Activated CD4-positive, alpha-beta T cell treated with anti-CD3 and anti-CD28 coated beads, Interleukin-2, amount 10 ng/mL, durations not matched to agents 7 days and 5 days (primary cell): Measurements from ENCODE around the gene VCL. TPM values are rescaled to one million over a fixed set of nuclear protein-coding genes. Genes with fewer than 3 reads are reported as not detected.

Experiments
- CTCF ChIA-PET: fragments of 350-600 bp; sonication (Branson Sonifier 250); formaldehyde crosslinking; loops from one replicate; lab custom pipeline; 2021; ENCODE audit warnings: antibody characterized with exemption; lab: Charles Lee
- POLR2A ChIA-PET: fragments of 350-600 bp; sonication (Branson Sonifier 250); formaldehyde crosslinking; loops from one replicate; lab custom pipeline; 2021; ENCODE audit warnings: antibody characterized with exemption; lab: Charles Lee
- DNase-seq: peaks from one replicate; pipeline ENCODE4 v3.0.0-alpha.2; 2020
- H3K27ac Mint-ChIP-seq: one replicate; pipeline ENCODE4 v1.8.0; 2021; ENCODE audit warnings: mild to moderate bottlenecking, moderate library complexity, mixed read lengths
- H3K27me3 Mint-ChIP-seq: one replicate; pipeline ENCODE4 v1.8.0; 2021; ENCODE audit warnings: mixed read lengths
- H3K36me3 Mint-ChIP-seq: one replicate; pipeline ENCODE4 v1.8.0; 2021; ENCODE audit warnings: low read depth, mixed read lengths
- H3K4me1 Mint-ChIP-seq: one replicate; pipeline ENCODE4 v1.8.0; 2021; ENCODE audit warnings: mixed read lengths
- H3K4me3 Mint-ChIP-seq: one replicate; pipeline ENCODE4 v1.8.0; 2021; ENCODE audit warnings: mild to moderate bottlenecking, moderate library complexity, mixed read lengths
- H3K9me3 Mint-ChIP-seq: one replicate; pipeline ENCODE4 v1.8.0; 2021; ENCODE audit warnings: mixed read lengths
- total RNA-seq, 2 experiments: library from RNA; stranded (reverse); gene quantifications; one replicate each; pipeline ENCODE4 v1.2.3, GENCODE V29; 2021

The VCL gene
- total RNA-seq, 2 experiments from 2014 or later = 75.5 to 86.4 TPM

- peaks cover 50% of the 10 kb centered on the region for H3K4me1 Mint-ChIP-seq
- H3K36me3 Mint-ChIP-seq = peaks cover 35% of the 10 kb centered on the region
- POLR2A ChIA-PET = interaction anchor here (0.6 kb wide), 1 partner anchor 23 kb away, joined by 5 read pairs; no protein-coding TSS in a partner anchor
These were observed 37.4 kb downstream of the VCL start for GRCh38 chr10:74035303-74035702.

GRCh38 chr10:74036474-74036873 is 38.6 kb downstream of the VCL start:
- H3K4me1 Mint-ChIP-seq = peaks cover 41% of the 10 kb centered on the region
- H3K9me3 Mint-ChIP-seq = no peaks in the 10 kb centered on the region
- DNase-seq = no peak
- H3K27ac Mint-ChIP-seq = no peak overlapping the region
- peaks cover 26% of the 10 kb centered on the region for H3K36me3 Mint-ChIP-seq
- no peaks in the 10 kb centered on the region for H3K27me3 Mint-ChIP-seq
- POLR2A ChIA-PET = interaction anchor here (0.7 kb wide), 1 partner anchor 17 kb away, joined by 4 read pairs; no protein-coding TSS in a partner anchor
- H3K4me3 Mint-ChIP-seq = no peak overlapping the region
- CTCF ChIA-PET = no interaction called here

More at GRCh38 chr10:74035303-74035702, 37.4 kb downstream of the VCL start:
- Mint-ChIP-seq H3K27me3 (no peaks in the 10 kb centered on the region), H3K4me3 (no peak overlapping the region), H3K9me3 (no peaks in the 10 kb centered on the region), H3K27ac (peak overlapping the region; percentile 14)
- no peak for DNase-seq
- CTCF ChIA-PET = interaction anchor here (0.6 kb wide), 1 partner anchor 486 kb away, joined by 3 read pairs; no protein-coding TSS in a partner anchor

- ChIA-PET CTCF (interaction anchor here (0.6 to 1.9 kb wide), 6 partner anchors 11 to 88 kb away, joined by 3 to 6 read pairs (median 3); no protein-coding TSS in a partner anchor), POLR2A (no interaction called here)
- H3K27me3 Mint-ChIP-seq = no peaks in the 10 kb centered on the region
- DNase-seq = no peak
- no peak overlapping the region for H3K27ac Mint-ChIP-seq
- H3K9me3 Mint-ChIP-seq = no peaks in the 10 kb centered on the region
- H3K4me1 Mint-ChIP-seq = peaks cover 23% of the 10 kb centered on the region
- no peak overlapping the region for H3K4me3 Mint-ChIP-seq
- peaks cover 29% of the 10 kb centered on the region for H3K36me3 Mint-ChIP-seq
These were observed 41.7 kb downstream of the VCL start for GRCh38 chr10:74039561-74040145.

GRCh38 chr10:74040200-74041126 is 42.5 kb downstream of the VCL start:
- Mint-ChIP-seq H3K36me3 (peaks cover 28% of the 10 kb centered on the region), H3K27ac (no peak overlapping the region)
- CTCF ChIA-PET = interaction anchor here (0.6 to 1.9 kb wide), 6 partner anchors 10 to 87 kb away, joined by 3 to 6 read pairs (median 3); no protein-coding TSS in a partner anchor

GRCh38 chr10:74044419-74044818 is 46.5 kb downstream of the VCL start:
- ChIA-PET POLR2A (no interaction called here), CTCF (interaction anchor here (0.7 to 1.8 kb wide), 2 partner anchors 12 to 50 kb away, joined by 4 to 6 read pairs; no protein-coding TSS in a partner anchor)

More at GRCh38 chr10:74040200-74041126, 42.5 kb downstream of the VCL start:
- POLR2A ChIA-PET = interaction anchor here (0.6 kb wide), 1 partner anchor 324 kb away, joined by 6 read pairs; no protein-coding TSS in a partner anchor
- no peaks in the 10 kb centered on the region for H3K27me3 Mint-ChIP-seq
- no peak for DNase-seq
- H3K4me1 Mint-ChIP-seq = peaks cover 15% of the 10 kb centered on the region
- no peaks in the 10 kb centered on the region for H3K9me3 Mint-ChIP-seq
- no peak overlapping the region for H3K4me3 Mint-ChIP-seq

GRCh38 chr10:74047304-74047703 is 49.4 kb downstream of the VCL start:
- H3K4me3 Mint-ChIP-seq = no peak overlapping the region
- H3K27ac Mint-ChIP-seq = no peak overlapping the region
- no peaks in the 10 kb centered on the region for H3K9me3 Mint-ChIP-seq
- POLR2A ChIA-PET = no interaction called here
- DNase-seq = no peak
- peaks cover 4% of the 10 kb centered on the region for H3K4me1 Mint-ChIP-seq
- CTCF ChIA-PET = interaction anchor here (0.6 kb wide), 1 partner anchor 19 kb away, joined by 3 read pairs; no protein-coding TSS in a partner anchor
- no peaks in the 10 kb centered on the region for H3K27me3 Mint-ChIP-seq
- H3K36me3 Mint-ChIP-seq = peaks cover 20% of the 10 kb centered on the region

More at GRCh38 chr10:74044419-74044818, 46.5 kb downstream of the VCL start:
- Mint-ChIP-seq H3K27ac (no peak overlapping the region), H3K9me3 (no peaks in the 10 kb centered on the region), H3K27me3 (no peaks in the 10 kb centered on the region), H3K36me3 (peaks cover 24% of the 10 kb centered on the region), H3K4me1 (peaks cover 9% of the 10 kb centered on the region), H3K4me3 (no peak overlapping the region)
- no peak for DNase-seq

GRCh38 chr10:74047871-74048270 is 50.0 kb downstream of the VCL start:
- Mint-ChIP-seq H3K4me1 (peaks cover 6% of the 10 kb centered on the region), H3K27me3 (no peaks in the 10 kb centered on the region), H3K4me3 (no peak overlapping the region), H3K9me3 (no peaks in the 10 kb centered on the region), H3K36me3 (peaks cover 22% of the 10 kb centered on the region), H3K27ac (no peak overlapping the region)
- ChIA-PET CTCF (interaction anchor here (0.6 kb wide), 1 partner anchor 19 kb away, joined by 3 read pairs; no protein-coding TSS in a partner anchor), POLR2A (interaction anchor here (0.6 kb wide), 1 partner anchor 50 kb away, joined by 3 read pairs; the partner anchor contains the start of gene VCL)
- no peak for DNase-seq

GRCh38 chr10:74048433-74048832 is 50.5 kb downstream of the VCL start:
- POLR2A ChIA-PET = interaction anchor here (0.6 kb wide), 1 partner anchor 50 kb away, joined by 3 read pairs; the partner anchor contains the start of gene VCL

GRCh38 chr10:74049955-74050354 is 52.0 kb downstream of the VCL start:
- no peak for DNase-seq
- no peaks in the 10 kb centered on the region for H3K27me3 Mint-ChIP-seq
- POLR2A ChIA-PET = interaction anchor here (0.6 kb wide), 1 partner anchor 52 kb away, joined by 3 read pairs; the partner anchor contains the start of gene VCL
- peaks cover 13% of the 10 kb centered on the region for H3K4me1 Mint-ChIP-seq
- CTCF ChIA-PET = interaction anchor here (0.9 to 1.8 kb wide), 4 partner anchors 10 to 1051 kb away, joined by 3 to 6 read pairs (median 4); no protein-coding TSS in a partner anchor
- H3K36me3 Mint-ChIP-seq = peaks cover 18% of the 10 kb centered on the region
- no peaks in the 10 kb centered on the region for H3K9me3 Mint-ChIP-seq
- no peak overlapping the region for H3K27ac Mint-ChIP-seq
- no peak overlapping the region for H3K4me3 Mint-ChIP-seq

More at GRCh38 chr10:74048433-74048832, 50.5 kb downstream of the VCL start:
- Mint-ChIP-seq H3K9me3 (no peaks in the 10 kb centered on the region), H3K27ac (no peak overlapping the region), H3K4me1 (peaks cover 7% of the 10 kb centered on the region), H3K36me3 (peaks cover 23% of the 10 kb centered on the region), H3K4me3 (no peak overlapping the region), H3K27me3 (no peaks in the 10 kb centered on the region)
- CTCF ChIA-PET = no interaction called here
- DNase-seq = no peak

GRCh38 chr10:74050653-74051052 is 52.7 kb downstream of the VCL start:
- DNase-seq = no peak
- peaks cover 15% of the 10 kb centered on the region for H3K4me1 Mint-ChIP-seq
- H3K36me3 Mint-ChIP-seq = peaks cover 16% of the 10 kb centered on the region
- CTCF ChIA-PET = interaction anchor here (0.9 to 1.8 kb wide), 4 partner anchors 10 to 1050 kb away, joined by 3 to 6 read pairs (median 4); no protein-coding TSS in a partner anchor
- no peaks in the 10 kb centered on the region for H3K9me3 Mint-ChIP-seq
- POLR2A ChIA-PET = no interaction called here
- H3K27ac Mint-ChIP-seq = no peak overlapping the region
- no peak overlapping the region for H3K4me3 Mint-ChIP-seq
- H3K27me3 Mint-ChIP-seq = no peaks in the 10 kb centered on the region

- CTCF ChIA-PET = interaction anchor here (0.7 to 1.8 kb wide), 6 partner anchors 11 to 1127 kb away, joined by 3 to 5 read pairs (median 4); no protein-coding TSS in a partner anchor
- Mint-ChIP-seq H3K9me3 (no peaks in the 10 kb centered on the region), H3K27ac (no peak overlapping the region), H3K4me1 (peaks cover 25% of the 10 kb centered on the region), H3K4me3 (no peak overlapping the region), H3K27me3 (no peaks in the 10 kb centered on the region), H3K36me3 (peaks cover 13% of the 10 kb centered on the region)
- POLR2A ChIA-PET = interaction anchor here (0.7 kb wide), 1 partner anchor 31 kb away, joined by 4 read pairs; no protein-coding TSS in a partner anchor
- no peak for DNase-seq
These were observed 53.9 kb downstream of the VCL start for GRCh38 chr10:74051736-74052342.
